Nucleus accumbens (tissue), 56 donors: ENCODE results near the gene PHACTR4.
"Not testable (repeated sequence)": the region's sequence is repeated elsewhere in the genome, so short reads cannot be mapped to it uniquely, and the experiment has no call there.

ENCODE experiments used
- DNase-seq, 56 donors: peaks; one replicate each; lab custom pipeline; 2025; lab: John Stamatoyannopoulos, UW

Gene PHACTR4

DNA sequence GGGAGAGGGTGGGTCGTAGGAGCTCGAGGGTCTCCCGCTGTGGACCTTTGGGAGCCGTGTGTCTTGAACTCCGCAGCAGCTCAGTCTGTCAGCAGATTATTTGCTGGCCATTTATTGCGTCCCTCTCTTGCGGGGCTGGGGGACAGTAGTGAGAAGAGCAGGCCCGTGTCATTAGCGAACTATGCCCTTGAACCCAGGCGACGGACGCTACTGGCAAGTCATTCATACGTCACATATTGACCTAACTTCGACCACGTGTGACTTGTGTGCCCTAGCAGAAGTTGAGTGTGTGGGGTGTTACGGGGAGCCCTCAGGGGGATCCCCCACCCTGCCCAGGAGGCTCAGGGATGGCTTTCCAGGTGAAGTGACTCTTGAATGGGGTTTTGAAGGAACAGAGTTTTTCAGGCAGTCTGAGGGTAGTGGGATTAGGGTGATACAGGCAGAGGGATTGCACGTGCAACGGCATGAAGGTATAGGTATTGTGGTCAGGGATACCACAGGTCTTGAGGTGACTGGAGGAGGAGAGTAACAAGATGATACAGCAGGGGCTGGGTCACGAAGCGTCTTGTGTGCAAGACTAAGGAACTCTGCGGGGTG lies 149.3 kb downstream of the PHACTR4 start:
- peak in 2 of 56 donors; percentile 5 to 10 for DNase-seq

- DNase-seq, result no peak
Observed at GRCh38 chr1:28519946-28520725, 150.6 kb downstream of the PHACTR4 start.

DNA sequence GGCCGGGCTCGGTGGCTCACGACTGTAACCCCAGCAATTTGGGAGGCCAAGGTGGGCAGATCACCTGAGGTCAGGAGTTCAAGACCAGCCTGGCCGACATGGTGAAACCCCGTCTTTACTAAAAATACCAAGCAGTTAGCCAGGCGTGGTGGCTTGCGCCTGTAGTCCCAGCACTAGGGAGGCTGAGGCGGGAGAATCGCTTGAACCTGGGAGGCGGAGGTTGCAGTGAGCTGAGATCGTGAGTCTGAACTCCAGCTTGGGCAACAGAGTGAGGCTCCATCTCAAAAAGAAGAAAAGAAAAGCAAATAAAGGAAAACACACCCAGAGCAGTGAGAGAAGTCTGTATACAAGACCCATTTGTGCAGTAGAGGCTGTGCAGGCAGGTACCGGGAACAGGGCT lies 151.3 kb downstream of the PHACTR4 start:
- DNase-seq, result not testable (repeated sequence)

DNA sequence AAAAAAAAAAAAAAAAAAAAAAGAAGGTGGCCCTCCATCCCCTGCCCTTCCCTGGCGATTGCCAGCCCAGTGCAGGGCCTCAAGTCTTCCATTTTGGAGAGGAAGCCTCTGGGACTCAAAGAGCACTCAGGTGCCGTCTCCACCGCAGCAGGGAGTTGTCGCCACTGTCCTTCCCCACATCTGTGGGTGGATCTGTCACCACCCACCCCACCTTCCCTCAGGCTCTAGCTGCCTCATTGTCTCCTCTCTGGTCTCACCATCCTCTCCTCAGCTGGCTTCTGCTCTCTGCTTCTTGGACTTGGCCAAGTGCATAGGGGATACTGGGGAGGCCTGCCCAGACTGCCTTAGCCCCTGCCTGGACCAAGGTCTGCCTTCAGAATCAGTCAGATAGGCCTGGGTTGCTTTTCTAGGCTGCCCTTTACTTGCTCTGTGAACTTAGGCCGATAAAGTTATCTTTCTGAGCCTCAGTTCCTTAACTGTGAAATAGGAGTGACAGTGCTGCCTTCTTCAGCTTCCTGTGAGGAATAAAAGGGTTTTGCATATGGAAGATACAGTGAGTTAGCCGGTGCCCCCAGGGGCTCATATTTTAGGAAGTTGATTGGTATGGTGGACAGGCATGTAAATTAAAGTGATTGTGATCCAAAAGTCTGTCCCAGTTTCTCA lies 152.1 kb downstream of the PHACTR4 start:
- no peak for DNase-seq

GRCh38 chr1:28522537-28522936 lies 153.0 kb downstream of the PHACTR4 start:
- not testable (repeated sequence) for DNase-seq

- DNase-seq, result not testable (repeated sequence)
Observed at GRCh38 chr1:28525002-28525642, 155.6 kb downstream of the PHACTR4 start.

DNA sequence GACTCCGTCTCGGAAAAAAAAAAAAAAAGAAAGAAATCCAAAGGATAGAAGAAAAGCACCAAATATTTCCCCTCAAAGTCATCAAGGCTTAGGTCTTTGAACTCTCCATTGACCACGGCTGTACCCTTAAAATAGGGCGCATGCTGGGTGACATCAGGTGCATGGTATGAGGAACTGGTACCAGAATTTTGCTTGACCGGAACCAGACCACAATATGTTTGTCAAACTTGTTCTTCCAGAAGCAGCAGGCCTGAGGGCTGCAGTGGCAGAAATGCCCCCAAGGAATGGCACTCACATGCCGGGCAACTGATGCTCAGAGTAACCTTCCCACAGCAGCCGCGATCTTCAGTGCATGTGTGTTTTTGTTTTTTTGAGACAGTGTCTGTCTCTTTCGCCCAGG lies 157.3 kb downstream of the PHACTR4 start:
- DNase-seq, result no peak

- no peak for DNase-seq
Observed at GRCh38 chr1:28530456-28530855, 160.9 kb downstream of the PHACTR4 start.

GRCh38 chr1:28534671-28535070 lies 165.1 kb downstream of the PHACTR4 start:
- no peak for DNase-seq

DNA sequence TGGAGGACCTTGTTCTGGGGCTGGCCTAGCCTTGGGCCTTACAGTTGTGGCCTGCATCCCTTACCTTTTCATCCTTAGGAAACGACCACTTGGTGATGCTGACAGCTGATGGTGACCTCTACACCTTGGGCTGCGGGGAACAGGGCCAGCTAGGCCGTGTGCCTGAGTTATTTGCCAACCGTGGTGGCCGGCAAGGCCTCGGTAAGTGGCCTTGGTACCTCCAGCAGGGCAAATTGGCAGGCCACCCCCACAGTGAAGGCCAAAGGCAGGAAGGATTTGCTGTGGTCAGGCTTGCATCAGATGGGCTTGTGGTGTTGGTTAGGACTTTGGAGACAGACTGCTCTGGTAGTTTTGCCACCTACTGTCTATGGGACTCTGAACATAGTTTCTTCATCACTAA lies 165.6 kb downstream of the PHACTR4 start:
- DNase-seq, result no peak

DNA sequence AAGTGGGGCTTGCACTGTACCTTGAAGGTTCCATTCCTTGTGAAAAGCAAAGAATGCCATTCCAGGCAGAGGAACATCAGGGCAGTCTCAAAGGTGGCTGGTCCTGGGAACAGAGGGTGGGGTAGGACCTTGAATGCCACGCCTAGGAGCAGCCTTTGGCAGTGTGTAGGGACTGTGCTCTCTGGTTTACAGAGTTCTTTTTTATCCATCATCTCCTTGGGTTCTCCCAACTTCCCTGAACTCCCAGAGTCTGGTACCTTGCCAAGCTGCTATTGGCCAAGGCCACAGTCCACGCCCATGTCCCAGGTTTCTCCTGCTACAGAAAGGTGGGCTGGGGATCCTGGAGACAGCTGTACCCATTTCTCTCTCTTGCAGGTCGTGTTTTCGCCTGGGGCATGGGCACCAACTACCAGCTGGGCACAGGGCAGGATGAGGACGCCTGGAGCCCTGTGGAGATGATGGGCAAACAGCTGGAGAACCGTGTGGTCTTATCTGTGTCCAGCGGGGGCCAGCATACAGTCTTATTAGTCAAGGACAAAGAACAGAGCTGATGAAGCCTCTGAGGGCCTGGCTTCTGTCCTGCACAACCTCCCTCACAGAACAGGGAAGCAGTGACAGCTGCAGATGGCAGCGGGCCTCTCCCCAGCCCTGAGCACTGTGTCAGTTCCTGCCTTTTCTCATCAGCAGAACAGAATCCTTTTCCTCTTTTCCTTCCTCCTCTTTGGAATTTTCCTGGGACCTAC lies 168.1 kb downstream of the PHACTR4 start:
- DNase-seq, result peak in 25 of 56 donors; percentile 2 to 51 (median 13)

GRCh38 chr1:28538286-28538685 lies 168.7 kb downstream of the PHACTR4 start:
- no peak for DNase-seq

DNA sequence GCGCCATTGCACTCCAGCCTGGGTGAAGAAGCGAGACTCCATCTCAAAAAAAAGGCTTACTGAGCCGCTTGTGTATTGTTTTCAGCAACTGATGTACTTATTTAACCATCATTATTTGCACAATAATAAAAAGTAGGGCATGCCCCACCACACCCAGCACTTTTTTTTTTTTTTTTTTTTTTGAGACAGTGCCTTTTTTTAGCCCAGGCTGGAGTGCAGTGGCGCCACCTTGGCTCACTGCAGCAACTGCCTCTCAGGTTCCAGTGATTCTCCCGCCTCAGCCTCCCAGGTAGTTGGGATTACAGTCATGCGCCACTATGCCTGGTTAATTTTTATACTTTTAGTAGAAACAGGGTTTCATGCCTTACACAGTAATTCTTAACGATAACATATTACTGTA lies 171.1 kb downstream of the PHACTR4 start:
- no peak for DNase-seq

- not testable (repeated sequence) for DNase-seq
Observed at GRCh38 chr1:28541414-28542015, 172.0 kb downstream of the PHACTR4 start.

DNA sequence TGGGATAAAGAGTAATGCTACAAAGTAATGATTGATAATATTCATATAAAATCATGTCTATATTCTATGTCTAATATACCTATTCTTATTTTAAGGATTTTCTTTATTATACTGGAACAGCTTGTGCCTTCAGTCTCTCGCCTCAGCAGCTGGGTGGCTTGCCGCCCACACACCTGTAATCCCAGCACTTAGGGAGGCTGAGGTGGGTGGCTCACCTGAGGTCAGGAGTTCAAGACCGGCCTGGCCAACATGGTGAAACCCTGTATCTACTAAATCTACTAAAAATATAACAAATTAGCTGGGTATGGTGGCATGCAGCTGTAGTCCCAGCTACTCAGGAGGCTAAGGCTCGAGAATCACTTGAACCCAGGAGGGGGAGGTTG lies 175.7 kb downstream of the PHACTR4 start:
- no peak for DNase-seq

GRCh38 chr1:28548318-28548717 lies 178.8 kb downstream of the PHACTR4 start:
- DNase-seq, result no peak
